ENCODE data around the gene TRABD2B. TPM values are rescaled to one million over a fixed set of nuclear protein-coding genes. Genes with fewer than 3 reads are reported as not detected.

TRABD2B gene
- total and polyA plus RNA-seq, 2 of the 13 experiments (the other 11 are each of a cell fraction or from before 2014, with no cell fraction given) = 0.04 TPM; not detected in 1

DNA sequence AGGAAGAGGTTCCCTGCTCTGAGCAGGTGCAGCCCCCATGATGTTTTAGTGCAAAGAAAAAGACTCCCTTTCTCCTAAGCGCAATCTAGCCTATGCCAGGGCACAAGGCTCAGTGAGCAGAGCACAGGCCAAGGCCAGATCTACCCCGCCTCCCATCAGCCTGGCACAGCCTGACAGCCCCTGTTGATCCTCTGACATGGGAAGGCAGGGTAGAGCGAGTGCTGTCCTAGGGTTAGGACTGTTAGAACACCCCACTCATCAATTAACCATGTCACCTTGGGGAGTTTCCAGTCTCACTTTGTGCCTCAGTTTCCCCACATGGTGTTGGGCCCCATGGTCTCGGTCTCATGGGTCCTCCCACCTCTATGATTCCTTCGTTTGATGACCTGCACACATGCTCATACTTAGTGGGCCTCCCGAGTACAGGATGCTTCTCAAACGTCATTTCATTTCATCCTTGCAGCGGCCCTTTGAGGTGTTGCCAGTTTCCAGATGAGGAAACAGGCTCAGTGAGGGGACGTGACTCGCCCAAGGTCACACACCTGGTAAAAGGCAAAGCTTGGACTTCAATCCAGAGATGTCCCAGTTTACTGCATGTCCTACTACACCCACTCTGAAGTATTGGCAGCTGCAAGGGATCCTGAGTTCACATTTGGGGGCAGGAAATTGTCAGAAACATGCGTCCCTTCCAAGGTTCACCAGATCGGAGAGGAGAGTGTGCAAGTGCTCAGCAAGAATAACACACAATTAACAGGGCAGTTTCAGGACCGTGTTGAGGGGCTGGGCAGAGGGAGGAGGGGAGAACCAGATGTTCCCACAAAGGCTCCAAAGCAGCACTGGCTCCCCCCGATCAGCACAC, 213.3 kb downstream of the TRABD2B start (continued):
- TF ChIP-seq, protein P1, sequence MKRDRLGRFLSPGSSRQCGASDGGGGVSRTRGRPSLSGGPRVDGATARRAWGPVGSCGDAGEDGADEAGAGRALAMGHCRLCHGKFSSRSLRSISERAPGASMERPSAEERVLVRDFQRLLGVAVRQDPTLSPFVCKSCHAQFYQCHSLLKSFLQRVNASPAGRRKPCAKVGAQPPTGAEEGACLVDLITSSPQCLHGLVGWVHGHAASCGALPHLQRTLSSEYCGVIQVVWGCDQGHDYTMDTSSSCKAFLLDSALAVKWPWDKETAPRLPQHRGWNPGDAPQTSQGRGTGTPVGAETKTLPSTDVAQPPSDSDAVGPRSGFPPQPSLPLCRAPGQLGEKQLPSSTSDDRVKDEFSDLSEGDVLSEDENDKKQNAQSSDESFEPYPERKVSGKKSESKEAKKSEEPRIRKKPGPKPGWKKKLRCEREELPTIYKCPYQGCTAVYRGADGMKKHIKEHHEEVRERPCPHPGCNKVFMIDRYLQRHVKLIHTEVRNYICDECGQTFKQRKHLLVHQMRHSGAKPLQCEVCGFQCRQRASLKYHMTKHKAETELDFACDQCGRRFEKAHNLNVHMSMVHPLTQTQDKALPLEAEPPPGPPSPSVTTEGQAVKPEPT (CRISPR knock-in tag; IDR thresholded peaks at IDR 0.05; ENCODE audit: low read depth) = no peak
- TF ChIP-seq ZSCAN25 (CRISPR knock-in tag; IDR thresholded peaks at IDR 0.05) = peak; percentile 37; the same call in 1 of the 2 replicates
- TF ChIP-seq SMC3 (IDR thresholded peaks at IDR 0.05; ENCODE audit: low read length) = no peak
- no peak for TF ChIP-seq ZNF234 (CRISPR knock-in tag; conservative IDR thresholded peaks at IDR 0.05)
- TF ChIP-seq, protein P2, sequence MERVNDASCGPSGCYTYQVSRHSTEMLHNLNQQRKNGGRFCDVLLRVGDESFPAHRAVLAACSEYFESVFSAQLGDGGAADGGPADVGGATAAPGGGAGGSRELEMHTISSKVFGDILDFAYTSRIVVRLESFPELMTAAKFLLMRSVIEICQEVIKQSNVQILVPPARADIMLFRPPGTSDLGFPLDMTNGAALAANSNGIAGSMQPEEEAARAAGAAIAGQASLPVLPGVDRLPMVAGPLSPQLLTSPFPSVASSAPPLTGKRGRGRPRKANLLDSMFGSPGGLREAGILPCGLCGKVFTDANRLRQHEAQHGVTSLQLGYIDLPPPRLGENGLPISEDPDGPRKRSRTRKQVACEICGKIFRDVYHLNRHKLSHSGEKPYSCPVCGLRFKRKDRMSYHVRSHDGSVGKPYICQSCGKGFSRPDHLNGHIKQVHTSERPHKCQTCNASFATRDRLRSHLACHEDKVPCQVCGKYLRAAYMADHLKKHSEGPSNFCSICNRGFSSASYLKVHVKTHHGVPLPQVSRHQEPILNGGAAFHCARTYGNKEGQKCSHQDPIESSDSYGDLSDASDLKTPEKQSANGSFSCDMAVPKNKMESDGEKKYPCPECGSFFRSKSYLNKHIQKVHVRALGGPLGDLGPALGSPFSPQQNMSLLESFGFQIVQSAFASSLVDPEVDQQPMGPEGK (CRISPR knock-in tag; IDR thresholded peaks at IDR 0.05) = 0 out of 2 replicates have a peak, but pooled peaks have one; percentile 9
- no peak for TF ChIP-seq ZFP1 (CRISPR knock-in tag; IDR thresholded peaks at IDR 0.05)
- no peak for TF ChIP-seq KLF12 (CRISPR knock-in tag; IDR thresholded peaks at IDR 0.05; ENCODE audit: borderline replicate concordance)
- 0 out of 2 replicates have a peak, but pooled peaks have one; percentile 31 for TF ChIP-seq CSRNP1 (CRISPR knock-in tag; IDR thresholded peaks at IDR 0.05)
- TF ChIP-seq, protein P3, sequence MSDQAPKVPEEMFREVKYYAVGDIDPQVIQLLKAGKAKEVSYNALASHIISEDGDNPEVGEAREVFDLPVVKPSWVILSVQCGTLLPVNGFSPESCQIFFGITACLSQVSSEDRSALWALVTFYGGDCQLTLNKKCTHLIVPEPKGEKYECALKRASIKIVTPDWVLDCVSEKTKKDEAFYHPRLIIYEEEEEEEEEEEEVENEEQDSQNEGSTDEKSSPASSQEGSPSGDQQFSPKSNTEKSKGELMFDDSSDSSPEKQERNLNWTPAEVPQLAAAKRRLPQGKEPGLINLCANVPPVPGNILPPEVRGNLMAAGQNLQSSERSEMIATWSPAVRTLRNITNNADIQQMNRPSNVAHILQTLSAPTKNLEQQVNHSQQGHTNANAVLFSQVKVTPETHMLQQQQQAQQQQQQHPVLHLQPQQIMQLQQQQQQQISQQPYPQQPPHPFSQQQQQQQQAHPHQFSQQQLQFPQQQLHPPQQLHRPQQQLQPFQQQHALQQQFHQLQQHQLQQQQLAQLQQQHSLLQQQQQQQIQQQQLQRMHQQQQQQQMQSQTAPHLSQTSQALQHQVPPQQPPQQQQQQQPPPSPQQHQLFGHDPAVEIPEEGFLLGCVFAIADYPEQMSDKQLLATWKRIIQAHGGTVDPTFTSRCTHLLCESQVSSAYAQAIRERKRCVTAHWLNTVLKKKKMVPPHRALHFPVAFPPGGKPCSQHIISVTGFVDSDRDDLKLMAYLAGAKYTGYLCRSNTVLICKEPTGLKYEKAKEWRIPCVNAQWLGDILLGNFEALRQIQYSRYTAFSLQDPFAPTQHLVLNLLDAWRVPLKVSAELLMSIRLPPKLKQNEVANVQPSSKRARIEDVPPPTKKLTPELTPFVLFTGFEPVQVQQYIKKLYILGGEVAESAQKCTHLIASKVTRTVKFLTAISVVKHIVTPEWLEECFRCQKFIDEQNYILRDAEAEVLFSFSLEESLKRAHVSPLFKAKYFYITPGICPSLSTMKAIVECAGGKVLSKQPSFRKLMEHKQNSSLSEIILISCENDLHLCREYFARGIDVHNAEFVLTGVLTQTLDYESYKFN (CRISPR knock-in tag; conservative IDR thresholded peaks at IDR 0.05) = peak; percentile 81
- peak; percentile 53; the same call in 1 of the 2 replicates for TF ChIP-seq TBX2 (CRISPR knock-in tag; IDR thresholded peaks at IDR 0.05; ENCODE audit: borderline replicate concordance)
- TF ChIP-seq ZBTB10 (CRISPR knock-in tag; IDR thresholded peaks at IDR 0.05; ENCODE audit: borderline replicate concordance) = no peak
- TF ChIP-seq GZF1 (CRISPR knock-in tag; IDR thresholded peaks at IDR 0.05) = no peak
- TF ChIP-seq RARA (CRISPR knock-in tag; IDR thresholded peaks at IDR 0.05) = peak; percentile 50; the same call in 1 of the 2 replicates
- no peak for TF ChIP-seq GATA4 (IDR thresholded peaks at IDR 0.05; ENCODE audit: borderline replicate concordance, low read depth)
- no peak for TF ChIP-seq ZNF75D (CRISPR knock-in tag; IDR thresholded peaks at IDR 0.05; ENCODE audit: borderline replicate concordance)
